T-helper 2 cell (primary cell): ENCODE results near the gene FXYD1.
A peak's percentile ranks its signal among the peaks of the same experiment; 100 is the strongest.
"Not testable (repeated sequence)": the region's sequence is repeated elsewhere in the genome, so short reads cannot be mapped to it uniquely, and the experiment has no call there.

ENCODE experiments used
- DNase-seq, 5 experiments: peaks; one replicate each; pipeline versions ENCODE4 v3.0.0 to v3.0.0-alpha.2; 2012 to 2022
- total RNA-seq, 2 donors: gene quantifications; one replicate each; lab custom pipeline; 2026; lab: John Stamatoyannopoulos, UW

Gene FXYD1
- total RNA-seq = 0 reads per million in 2 donors

- DNase-seq = no peak
Measured at GRCh38 chr19:35138305-35138892, at the start of gene FXYD1. Gene FXYD1 (plus strand): TSS chr19:35138824. CDS start chr19:35140080, 1,256 bp downstream.

GRCh38 chr19:35089554-35089953, 49.1 kb upstream of the FXYD1 start:
- DNase-seq = no peak

GRCh38 chr19:35090160-35090505, 48.5 kb upstream of the FXYD1 start:
- DNase-seq = no peak

- DNase-seq = peak in 3 of 5 experiments; percentile 12 to 39 (median 15)
Measured at GRCh38 chr19:35090506-35091214, 48.0 kb upstream of the FXYD1 start.

GRCh38 chr19:35093430-35093829, 45.2 kb upstream of the FXYD1 start:
- no peak for DNase-seq

- no peak for DNase-seq
Measured at GRCh38 chr19:35093941-35094647, 44.5 kb upstream of the FXYD1 start.

GRCh38 chr19:35094656-35095055, 44.0 kb upstream of the FXYD1 start:
- DNase-seq = no peak

GRCh38 chr19:35095667-35096368, 42.8 kb upstream of the FXYD1 start:
- no peak for DNase-seq

- DNase-seq = no peak
Measured at GRCh38 chr19:35098413-35099049, 40.1 kb upstream of the FXYD1 start.

GRCh38 chr19:35099155-35099896, 39.3 kb upstream of the FXYD1 start:
- DNase-seq = no peak

- DNase-seq = no peak
Measured at GRCh38 chr19:35099897-35100275, 38.7 kb upstream of the FXYD1 start.

- DNase-seq = no peak
Measured at GRCh38 chr19:35100588-35101533, 37.8 kb upstream of the FXYD1 start.

- DNase-seq = not testable (repeated sequence)
Measured at GRCh38 chr19:35101949-35102348, 36.7 kb upstream of the FXYD1 start.

GRCh38 chr19:35103614-35104013, 35.0 kb upstream of the FXYD1 start:
- DNase-seq = not testable (repeated sequence)

GRCh38 chr19:35104361-35104760, 34.3 kb upstream of the FXYD1 start:
- no peak for DNase-seq

GRCh38 chr19:35105047-35105410, 33.6 kb upstream of the FXYD1 start:
- no peak for DNase-seq

GRCh38 chr19:35105411-35106290, 33.0 kb upstream of the FXYD1 start:
- DNase-seq = peak in 1 of 5 experiments; percentile 44

- DNase-seq = no peak
Measured at GRCh38 chr19:35106291-35106583, 32.4 kb upstream of the FXYD1 start.

GRCh38 chr19:35106898-35107541, 31.6 kb upstream of the FXYD1 start:
- DNase-seq = no peak

- DNase-seq = no peak
Measured at GRCh38 chr19:35107545-35107944, 31.1 kb upstream of the FXYD1 start.
